A549 (cell line): ENCODE data around the gene ISCA2.

ENCODE experiments used
- EHMT2 ChIP-seq: fragments of 200-600 bp; sonication (generic); IDR thresholded peaks from 2 replicates; pipeline ENCODE4 v1.6.1; 2016; ENCODE audit warnings: antibody characterized with exemption, low read depth, mild to moderate bottlenecking, moderate library complexity
- HEYL ChIP-seq: fragments of 250-450 bp; sonication (Bioruptor Pico); IDR thresholded peaks from 2 replicates; pipeline ENCODE4 v1.8.0; 2021; ENCODE audit warnings: mild to moderate bottlenecking, moderate library complexity
- HOXB5 ChIP-seq: fragments of 250-450 bp; sonication (Bioruptor Pico); IDR thresholded peaks from 2 replicates; pipeline ENCODE4 v1.5.0; 2020; ENCODE audit warnings: mild to moderate bottlenecking, moderate library complexity
- JUNB ChIP-seq: fragments of >200 bp; sonication (Bioruptor Twin); formaldehyde crosslinking; IDR thresholded peaks from 2 replicates; pipeline ENCODE4 v1.6.1; 2016
- KDM1A ChIP-seq: fragments of 200-600 bp; sonication (generic); IDR thresholded peaks from 2 replicates; pipeline ENCODE4 v1.6.1; 2016; ENCODE audit warnings: low read depth, mild to moderate bottlenecking
- POLR2A ChIP-seq: IDR thresholded peaks from 2 replicates; pipeline ENCODE4 v1.6.1; 2012; ENCODE audit warnings: mild to moderate bottlenecking, low read length
- POLR2AphosphoS2 ChIP-seq: conservative IDR thresholded peaks from 2 replicates; pipeline ENCODE4 v1.6.1; 2012; ENCODE audit warnings: low read length, improper control_type of control experiment, inconsistent platforms
- SMC3 ChIP-seq: fragments of >200 bp; sonication (Bioruptor Twin); formaldehyde crosslinking; IDR thresholded peaks from 3 replicates; pipeline ENCODE4 v1.6.1; 2018; ENCODE audit warnings: inconsistent platforms
- TF ChIP-seq, protein P1 (sequence below): fragments of >200 bp; sonication (Bioruptor Twin); formaldehyde crosslinking; IDR thresholded peaks from 3 replicates; pipeline ENCODE4 v1.5.1; 2016
- TF ChIP-seq, protein P2 (sequence below): fragments of 450-650 bp; IDR thresholded peaks from 2 replicates; pipeline ENCODE4 v1.6.1; 2014; ENCODE audit warnings: antibody characterized with exemption
- TF ChIP-seq, protein P3 (sequence below): fragments of 250-450 bp; sonication (Bioruptor Pico); IDR thresholded peaks from 2 replicates; pipeline ENCODE4 v1.5.0; 2021; ENCODE audit warnings: mild to moderate bottlenecking, moderate library complexity, borderline replicate concordance
- TF ChIP-seq, protein P4 (sequence below): fragments of 200-600 bp; sonication (generic); IDR thresholded peaks from 2 replicates; pipeline ENCODE4 v1.6.1; 2016; ENCODE audit warnings: antibody characterized with exemption, mild to moderate bottlenecking, moderate library complexity
- TF ChIP-seq, protein P5 (sequence below): IDR thresholded peaks from 2 replicates; pipeline ENCODE4 v1.6.1; 2012; ENCODE audit warnings: low read depth, borderline replicate concordance

DNA sequence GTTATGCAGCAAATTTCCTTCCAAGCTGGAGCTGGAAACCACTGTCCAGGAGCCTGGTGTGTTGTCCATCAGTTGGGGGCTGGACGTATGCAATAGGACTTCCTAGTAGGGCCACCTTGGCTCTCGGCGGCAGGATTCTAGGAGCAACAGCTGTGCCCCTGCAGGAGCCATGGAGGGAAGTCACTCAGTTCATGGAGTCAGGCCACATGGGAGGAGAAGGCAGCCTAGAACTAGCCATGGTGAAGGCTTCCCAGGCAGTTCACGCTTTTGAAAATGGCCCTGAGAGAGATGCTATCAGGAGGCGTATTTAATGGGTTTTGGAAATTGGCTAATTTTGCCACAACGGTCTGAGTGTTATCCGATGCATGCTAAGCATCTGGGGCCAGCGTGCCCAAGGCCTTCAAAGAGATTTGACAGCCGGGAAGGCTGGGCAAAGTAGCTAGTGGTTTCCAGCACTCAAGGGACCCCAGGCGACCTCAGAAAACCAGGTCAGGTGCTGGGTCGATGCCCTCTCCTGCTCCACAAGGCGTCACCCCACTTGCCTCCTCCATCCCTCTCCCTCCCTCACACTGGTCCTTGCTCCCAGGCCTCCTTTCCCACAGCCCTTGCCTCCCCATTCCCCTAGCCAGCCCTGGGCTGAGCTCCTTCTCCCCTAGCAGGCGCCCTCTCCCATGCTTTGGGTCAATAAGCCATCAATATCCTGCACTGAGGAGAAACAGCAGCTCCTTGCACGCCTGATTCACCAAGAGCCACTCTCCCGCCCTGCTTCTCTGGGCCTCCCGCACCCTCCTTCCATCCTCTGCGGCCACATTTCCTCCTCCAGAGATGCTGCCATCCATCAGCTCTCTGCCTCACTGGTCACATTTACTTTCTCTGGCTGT is 36.6 kb upstream of the ISCA2 start:
- no peak for TF ChIP-seq POLR2A
- TF ChIP-seq, protein P1, sequence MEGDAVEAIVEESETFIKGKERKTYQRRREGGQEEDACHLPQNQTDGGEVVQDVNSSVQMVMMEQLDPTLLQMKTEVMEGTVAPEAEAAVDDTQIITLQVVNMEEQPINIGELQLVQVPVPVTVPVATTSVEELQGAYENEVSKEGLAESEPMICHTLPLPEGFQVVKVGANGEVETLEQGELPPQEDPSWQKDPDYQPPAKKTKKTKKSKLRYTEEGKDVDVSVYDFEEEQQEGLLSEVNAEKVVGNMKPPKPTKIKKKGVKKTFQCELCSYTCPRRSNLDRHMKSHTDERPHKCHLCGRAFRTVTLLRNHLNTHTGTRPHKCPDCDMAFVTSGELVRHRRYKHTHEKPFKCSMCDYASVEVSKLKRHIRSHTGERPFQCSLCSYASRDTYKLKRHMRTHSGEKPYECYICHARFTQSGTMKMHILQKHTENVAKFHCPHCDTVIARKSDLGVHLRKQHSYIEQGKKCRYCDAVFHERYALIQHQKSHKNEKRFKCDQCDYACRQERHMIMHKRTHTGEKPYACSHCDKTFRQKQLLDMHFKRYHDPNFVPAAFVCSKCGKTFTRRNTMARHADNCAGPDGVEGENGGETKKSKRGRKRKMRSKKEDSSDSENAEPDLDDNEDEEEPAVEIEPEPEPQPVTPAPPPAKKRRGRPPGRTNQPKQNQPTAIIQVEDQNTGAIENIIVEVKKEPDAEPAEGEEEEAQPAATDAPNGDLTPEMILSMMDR, result no peak
- no peak for TF ChIP-seq SMC3
- TF ChIP-seq JUNB, result no peak
- TF ChIP-seq EHMT2, result no peak
- TF ChIP-seq HOXB5 (CRISPR knock-in tag), result no peak
- TF ChIP-seq, protein P2, sequence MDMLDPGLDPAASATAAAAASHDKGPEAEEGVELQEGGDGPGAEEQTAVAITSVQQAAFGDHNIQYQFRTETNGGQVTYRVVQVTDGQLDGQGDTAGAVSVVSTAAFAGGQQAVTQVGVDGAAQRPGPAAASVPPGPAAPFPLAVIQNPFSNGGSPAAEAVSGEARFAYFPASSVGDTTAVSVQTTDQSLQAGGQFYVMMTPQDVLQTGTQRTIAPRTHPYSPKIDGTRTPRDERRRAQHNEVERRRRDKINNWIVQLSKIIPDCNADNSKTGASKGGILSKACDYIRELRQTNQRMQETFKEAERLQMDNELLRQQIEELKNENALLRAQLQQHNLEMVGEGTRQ, result no peak
- TF ChIP-seq HEYL (CRISPR knock-in tag), result no peak
- TF ChIP-seq KDM1A, result no peak
- TF ChIP-seq, protein P3, sequence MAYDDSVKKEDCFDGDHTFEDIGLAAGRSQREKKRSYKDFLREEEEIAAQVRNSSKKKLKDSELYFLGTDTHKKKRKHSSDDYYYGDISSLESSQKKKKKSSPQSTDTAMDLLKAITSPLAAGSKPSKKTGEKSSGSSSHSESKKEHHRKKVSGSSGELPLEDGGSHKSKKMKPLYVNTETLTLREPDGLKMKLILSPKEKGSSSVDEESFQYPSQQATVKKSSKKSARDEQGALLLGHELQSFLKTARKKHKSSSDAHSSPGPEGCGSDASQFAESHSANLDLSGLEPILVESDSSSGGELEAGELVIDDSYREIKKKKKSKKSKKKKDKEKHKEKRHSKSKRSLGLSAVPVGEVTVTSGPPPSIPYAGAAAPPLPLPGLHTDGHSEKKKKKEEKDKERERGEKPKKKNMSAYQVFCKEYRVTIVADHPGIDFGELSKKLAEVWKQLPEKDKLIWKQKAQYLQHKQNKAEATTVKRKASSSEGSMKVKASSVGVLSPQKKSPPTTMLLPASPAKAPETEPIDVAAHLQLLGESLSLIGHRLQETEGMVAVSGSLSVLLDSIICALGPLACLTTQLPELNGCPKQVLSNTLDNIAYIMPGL (CRISPR knock-in tag), result no peak
- TF ChIP-seq POLR2AphosphoS2, result no peak
- TF ChIP-seq, protein P4, sequence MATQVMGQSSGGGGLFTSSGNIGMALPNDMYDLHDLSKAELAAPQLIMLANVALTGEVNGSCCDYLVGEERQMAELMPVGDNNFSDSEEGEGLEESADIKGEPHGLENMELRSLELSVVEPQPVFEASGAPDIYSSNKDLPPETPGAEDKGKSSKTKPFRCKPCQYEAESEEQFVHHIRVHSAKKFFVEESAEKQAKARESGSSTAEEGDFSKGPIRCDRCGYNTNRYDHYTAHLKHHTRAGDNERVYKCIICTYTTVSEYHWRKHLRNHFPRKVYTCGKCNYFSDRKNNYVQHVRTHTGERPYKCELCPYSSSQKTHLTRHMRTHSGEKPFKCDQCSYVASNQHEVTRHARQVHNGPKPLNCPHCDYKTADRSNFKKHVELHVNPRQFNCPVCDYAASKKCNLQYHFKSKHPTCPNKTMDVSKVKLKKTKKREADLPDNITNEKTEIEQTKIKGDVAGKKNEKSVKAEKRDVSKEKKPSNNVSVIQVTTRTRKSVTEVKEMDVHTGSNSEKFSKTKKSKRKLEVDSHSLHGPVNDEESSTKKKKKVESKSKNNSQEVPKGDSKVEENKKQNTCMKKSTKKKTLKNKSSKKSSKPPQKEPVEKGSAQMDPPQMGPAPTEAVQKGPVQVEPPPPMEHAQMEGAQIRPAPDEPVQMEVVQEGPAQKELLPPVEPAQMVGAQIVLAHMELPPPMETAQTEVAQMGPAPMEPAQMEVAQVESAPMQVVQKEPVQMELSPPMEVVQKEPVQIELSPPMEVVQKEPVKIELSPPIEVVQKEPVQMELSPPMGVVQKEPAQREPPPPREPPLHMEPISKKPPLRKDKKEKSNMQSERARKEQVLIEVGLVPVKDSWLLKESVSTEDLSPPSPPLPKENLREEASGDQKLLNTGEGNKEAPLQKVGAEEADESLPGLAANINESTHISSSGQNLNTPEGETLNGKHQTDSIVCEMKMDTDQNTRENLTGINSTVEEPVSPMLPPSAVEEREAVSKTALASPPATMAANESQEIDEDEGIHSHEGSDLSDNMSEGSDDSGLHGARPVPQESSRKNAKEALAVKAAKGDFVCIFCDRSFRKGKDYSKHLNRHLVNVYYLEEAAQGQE, result no peak
- TF ChIP-seq, protein P5, sequence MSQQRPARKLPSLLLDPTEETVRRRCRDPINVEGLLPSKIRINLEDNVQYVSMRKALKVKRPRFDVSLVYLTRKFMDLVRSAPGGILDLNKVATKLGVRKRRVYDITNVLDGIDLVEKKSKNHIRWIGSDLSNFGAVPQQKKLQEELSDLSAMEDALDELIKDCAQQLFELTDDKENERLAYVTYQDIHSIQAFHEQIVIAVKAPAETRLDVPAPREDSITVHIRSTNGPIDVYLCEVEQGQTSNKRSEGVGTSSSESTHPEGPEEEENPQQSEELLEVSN, result no peak
